Measurements from ENCODE around the gene IL18R1.

The IL18R1 gene

DNA sequence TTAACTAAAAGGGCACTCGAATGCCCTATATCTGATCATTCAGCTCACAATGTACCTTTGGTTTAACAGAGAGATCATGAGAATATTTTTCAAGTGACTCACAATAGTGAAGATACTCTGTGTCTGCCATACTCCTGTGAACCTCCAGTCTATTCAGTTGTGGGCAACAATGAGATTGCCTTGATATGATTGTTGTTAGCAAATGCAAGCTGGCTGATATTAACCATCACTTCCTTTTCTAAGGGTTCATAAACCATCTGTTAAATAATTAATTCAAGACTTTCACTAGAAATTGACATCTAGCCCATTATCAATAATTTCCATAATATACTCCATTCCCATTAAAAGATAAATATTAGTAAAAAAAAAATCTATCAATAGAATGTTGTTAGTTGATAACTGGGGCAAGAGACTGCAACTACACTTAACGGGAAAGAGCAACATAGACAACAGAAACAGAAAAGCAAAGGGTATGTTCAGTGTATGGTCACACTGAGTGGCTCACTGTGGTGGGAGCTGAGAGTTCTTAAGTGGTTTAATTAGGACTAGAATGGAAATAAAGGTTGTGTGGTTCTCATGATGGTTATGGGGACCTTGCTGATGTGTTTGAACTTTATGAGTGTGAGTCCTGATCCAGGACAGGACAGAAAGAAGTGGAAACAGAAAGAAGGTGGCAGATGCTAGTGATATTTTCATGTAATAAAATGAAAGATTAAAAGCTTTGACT is 79.2 kb downstream of the IL18R1 start:
- no peak for DNase-seq

DNA sequence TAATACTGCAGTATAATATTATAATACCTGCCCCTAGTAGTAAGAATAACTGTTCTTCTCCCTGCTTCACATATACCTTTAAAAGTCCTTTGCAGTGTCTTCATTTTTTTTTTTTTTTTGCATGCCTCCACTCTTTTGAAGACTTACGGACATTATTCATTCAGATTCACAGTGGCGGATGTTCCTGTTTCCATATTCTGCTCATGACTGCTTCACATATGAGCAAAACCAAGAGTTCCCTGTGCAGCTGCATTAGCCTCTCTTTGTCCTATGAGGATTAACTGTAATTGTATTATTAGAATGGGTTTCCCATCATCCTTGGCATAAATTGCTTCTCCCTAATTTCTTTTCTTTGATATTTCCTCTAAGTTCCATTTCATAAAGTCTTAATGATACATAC is 80.1 kb downstream of the IL18R1 start:
- DNase-seq: no peak

- DNase-seq: no peak
Measured at GRCh38 chr2:102436323-102436722, 80.7 kb downstream of the IL18R1 start.

DNA sequence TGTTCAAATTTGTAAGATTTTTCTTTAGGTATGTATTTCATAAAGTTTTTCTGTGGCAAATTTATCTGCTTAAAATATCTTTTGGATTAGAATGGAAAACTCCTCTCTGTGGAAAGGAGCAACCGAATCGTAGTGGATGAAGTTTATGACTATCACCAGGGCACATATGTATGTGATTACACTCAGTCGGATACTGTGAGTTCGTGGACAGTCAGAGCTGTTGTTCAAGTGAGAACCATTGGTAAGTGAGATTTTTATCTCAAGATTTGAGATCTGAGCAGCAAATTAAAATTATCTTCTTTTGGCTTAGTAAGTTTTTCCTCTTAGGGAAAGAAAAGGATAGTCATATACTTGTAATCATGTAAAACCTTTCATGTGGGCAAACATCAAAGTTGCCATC is 81.5 kb downstream of the IL18R1 start:
- DNase-seq: no peak

- no peak for DNase-seq
Measured at GRCh38 chr2:102438111-102438510, 82.5 kb downstream of the IL18R1 start.

- DNase-seq: no peak
Measured at GRCh38 chr2:102438578-102438977, 83.0 kb downstream of the IL18R1 start.

DNA sequence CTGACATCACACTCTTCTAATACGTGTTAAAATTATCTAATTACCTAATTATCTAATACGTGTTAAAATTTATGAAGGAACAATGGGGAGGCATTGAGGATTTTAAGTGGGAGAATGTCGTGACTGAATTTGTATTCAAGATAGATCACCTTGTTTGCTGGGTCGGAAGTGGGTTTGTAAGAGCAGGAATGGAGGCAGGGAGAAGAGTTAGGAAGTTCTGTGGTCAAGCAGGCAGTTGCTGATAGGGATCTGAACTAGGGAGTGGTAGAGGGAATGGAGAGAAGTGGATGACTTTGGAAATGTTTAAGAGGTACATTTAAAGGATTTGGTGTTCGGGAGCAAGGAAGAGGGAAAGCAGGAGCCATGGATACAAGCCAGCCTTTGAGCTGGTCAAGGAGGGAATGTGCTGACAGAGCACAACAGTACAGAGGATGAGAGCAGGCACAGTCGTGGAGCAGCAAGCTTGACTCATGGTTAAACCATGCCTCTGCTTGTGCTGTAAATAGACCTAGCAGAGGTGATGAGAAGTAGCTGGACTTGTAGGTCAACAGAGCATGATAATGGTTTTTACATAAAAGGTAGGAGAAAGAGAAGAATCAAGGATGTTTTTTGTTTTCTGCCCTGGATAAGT is 83.6 kb downstream of the IL18R1 start:
- no peak for DNase-seq

DNA sequence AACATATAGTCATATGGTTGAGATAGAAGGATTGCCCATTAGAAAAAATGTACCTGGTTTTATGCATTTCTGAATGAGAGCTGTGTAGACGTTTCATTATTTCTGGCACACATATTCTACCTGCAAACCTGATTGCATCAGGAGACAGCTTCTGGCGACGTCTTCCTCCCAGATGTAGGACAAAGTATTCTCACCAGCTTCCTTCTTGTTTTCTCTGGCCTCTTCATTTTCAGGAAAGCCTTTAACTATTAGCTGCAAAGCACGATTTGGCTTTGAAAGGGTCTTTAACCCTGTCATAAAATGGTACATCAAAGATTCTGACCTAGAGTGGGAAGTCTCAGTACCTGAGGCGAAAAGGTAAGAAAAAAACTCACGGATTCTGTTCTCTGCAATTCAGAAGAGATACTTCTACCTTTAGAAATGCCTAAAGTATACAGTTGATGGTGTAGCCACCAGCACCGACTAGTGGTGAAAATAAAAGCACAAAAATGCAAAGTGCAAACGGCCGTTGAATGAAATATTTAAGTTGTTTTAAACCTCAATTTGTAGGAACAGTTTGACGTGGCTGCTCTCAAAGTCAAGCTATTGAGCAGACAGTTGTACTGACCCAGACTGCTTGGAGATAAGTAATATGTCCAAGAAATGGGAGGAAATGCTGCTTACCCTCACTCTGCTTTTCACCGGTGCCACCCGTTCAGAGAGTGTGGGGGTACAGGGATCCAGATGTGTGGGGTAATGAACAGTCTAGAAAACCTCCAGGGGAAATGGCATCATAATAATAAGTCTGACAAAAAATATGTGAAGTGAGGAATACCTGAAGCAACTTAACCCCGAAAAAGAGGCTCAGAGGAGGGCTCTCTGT is 87.6 kb downstream of the IL18R1 start:
- DNase-seq: peak; percentile 1

- DNase-seq: no peak
Measured at GRCh38 chr2:102444233-102444632, 88.6 kb downstream of the IL18R1 start.

DNA sequence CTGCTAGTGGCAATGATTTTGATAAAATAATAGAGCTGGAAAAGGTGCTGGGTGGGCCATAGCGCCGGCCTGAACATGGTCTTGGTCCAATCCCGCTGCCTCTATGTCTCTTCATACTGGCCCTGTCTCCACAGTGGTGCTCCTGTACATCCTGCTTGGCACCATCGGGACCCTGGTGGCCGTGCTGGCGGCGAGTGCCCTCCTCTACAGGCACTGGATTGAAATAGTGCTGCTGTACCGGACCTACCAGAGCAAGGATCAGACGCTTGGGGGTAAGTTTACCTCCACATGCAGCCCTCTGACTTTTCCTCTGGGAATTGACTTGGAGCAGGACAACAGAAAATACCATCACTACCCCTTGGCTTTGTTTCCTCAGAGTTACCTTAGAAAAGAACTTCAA is 91.3 kb downstream of the IL18R1 start:
- no peak for DNase-seq

Data from NCI-H2171 treated with DMSO at 0.1 percent for 48 hours (cell line).